22Rv1 (cell line): ENCODE measurements around the gene PRPF31.

Experiments used
- CTCF ChIP-seq: fragments of 450-650 bp; IDR thresholded peaks from 2 replicates; pipeline ENCODE4 v1.5.1; 2017; ENCODE audit warnings: mild to moderate bottlenecking
- ZFX ChIP-seq: fragments of 450-650 bp; IDR thresholded peaks from 2 replicates; pipeline ENCODE4 v1.6.1; 2017; ENCODE audit warnings: antibody characterized with exemption, borderline replicate concordance

GRCh38 chr19:54138489-54139256, 23.1 kb downstream of the PRPF31 start:
- no peak for TF ChIP-seq CTCF
- TF ChIP-seq ZFX = no peak
